ENCODE measurements around the gene NUDT17. TPM values are rescaled to one million over a fixed set of nuclear protein-coding genes. Genes with fewer than 3 reads are reported as not detected.

Gene NUDT17
- total and polyA plus RNA-seq, 9 of the 15 experiments (the other 6 are each of a cell fraction or from before 2014, with no cell fraction given): 2.1 to 10.0 (median 6.1) TPM

DNA sequence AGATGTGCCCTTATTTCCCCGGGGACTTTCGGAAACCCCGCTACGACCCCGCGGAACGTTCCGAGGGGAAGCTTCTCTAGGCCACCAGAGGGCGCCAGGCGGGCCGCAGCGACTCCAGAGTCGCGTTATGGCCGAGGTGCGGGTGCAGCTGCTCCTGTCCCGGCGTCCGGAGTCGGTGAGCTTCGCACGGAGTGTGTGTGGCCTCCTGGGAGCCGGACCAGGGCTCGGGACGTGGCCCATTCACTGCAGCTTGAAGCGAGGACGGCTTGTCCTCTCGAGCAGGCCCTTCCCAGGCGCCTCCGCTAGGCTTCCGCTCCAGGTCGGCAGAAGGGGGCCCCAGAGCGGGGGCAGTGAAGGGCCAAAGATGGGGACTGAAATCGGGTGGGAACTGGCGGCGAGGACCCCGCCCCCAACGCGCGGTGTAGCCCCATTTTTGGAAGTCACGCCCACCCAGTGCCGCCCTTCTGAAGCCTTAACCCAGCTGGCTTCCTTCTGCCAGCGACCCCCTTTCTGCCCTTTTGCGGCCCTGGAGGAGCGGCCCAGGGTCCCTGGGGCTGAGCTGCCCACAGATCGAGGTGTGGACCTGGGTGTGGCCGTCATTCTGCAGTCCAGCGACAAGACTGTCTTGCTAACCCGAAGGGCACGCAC lies at the start of gene NUDT17 (continued):
- TF ChIP-seq L3MBTL2 (IDR thresholded peaks at IDR 0.05): peak; percentile 84
- TF ChIP-seq, protein P1, sequence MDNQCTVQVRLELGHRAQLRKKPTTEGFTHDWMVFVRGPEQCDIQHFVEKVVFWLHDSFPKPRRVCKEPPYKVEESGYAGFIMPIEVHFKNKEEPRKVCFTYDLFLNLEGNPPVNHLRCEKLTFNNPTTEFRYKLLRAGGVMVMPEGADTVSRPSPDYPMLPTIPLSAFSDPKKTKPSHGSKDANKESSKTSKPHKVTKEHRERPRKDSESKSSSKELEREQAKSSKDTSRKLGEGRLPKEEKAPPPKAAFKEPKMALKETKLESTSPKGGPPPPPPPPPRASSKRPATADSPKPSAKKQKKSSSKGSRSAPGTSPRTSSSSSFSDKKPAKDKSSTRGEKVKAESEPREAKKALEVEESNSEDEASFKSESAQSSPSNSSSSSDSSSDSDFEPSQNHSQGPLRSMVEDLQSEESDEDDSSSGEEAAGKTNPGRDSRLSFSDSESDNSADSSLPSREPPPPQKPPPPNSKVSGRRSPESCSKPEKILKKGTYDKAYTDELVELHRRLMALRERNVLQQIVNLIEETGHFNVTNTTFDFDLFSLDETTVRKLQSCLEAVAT (IDR thresholded peaks at IDR 0.05): no peak
- no peak for TF ChIP-seq DPF2 (IDR thresholded peaks at IDR 0.05)
- TF ChIP-seq CGGBP1 (CRISPR knock-in tag; IDR thresholded peaks at IDR 0.05): no peak
- TF ChIP-seq XRCC3 (IDR thresholded peaks at IDR 0.05): no peak
- TF ChIP-seq NCOR1 (IDR thresholded peaks at IDR 0.05): 0 out of 2 replicates have a peak, but pooled peaks have one; percentile 10
- no peak for TF ChIP-seq ETS2 (tag; IDR thresholded peaks at IDR 0.05; ENCODE audit: borderline replicate concordance, poor library complexity, severe bottlenecking)
- no peak for TF ChIP-seq FOSL1 (tag; conservative IDR thresholded peaks at IDR 0.05)
- peak; percentile 94 for TF ChIP-seq FIP1L1 (IDR thresholded peaks at IDR 0.05; ENCODE audit: low read depth, low read length, poor library complexity, severe bottlenecking)
- TF ChIP-seq KDM4B (IDR thresholded peaks at IDR 0.05; ENCODE audit: borderline replicate concordance in 2 of 2, low read depth in 1 of 2): no peak
- TF ChIP-seq, protein P2, sequence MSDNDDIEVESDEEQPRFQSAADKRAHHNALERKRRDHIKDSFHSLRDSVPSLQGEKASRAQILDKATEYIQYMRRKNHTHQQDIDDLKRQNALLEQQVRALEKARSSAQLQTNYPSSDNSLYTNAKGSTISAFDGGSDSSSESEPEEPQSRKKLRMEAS (CRISPR knock-in tag; IDR thresholded peaks at IDR 0.05): peak; percentile 38; the same call in 1 of the 2 replicates
- no peak for TF ChIP-seq RBM15 (IDR thresholded peaks at IDR 0.05; ENCODE audit: insufficient read depth, low read length)
- peak; percentile 72 for TF ChIP-seq SP1 (CRISPR knock-in tag; IDR thresholded peaks at IDR 0.05)
- TF ChIP-seq, protein P3, sequence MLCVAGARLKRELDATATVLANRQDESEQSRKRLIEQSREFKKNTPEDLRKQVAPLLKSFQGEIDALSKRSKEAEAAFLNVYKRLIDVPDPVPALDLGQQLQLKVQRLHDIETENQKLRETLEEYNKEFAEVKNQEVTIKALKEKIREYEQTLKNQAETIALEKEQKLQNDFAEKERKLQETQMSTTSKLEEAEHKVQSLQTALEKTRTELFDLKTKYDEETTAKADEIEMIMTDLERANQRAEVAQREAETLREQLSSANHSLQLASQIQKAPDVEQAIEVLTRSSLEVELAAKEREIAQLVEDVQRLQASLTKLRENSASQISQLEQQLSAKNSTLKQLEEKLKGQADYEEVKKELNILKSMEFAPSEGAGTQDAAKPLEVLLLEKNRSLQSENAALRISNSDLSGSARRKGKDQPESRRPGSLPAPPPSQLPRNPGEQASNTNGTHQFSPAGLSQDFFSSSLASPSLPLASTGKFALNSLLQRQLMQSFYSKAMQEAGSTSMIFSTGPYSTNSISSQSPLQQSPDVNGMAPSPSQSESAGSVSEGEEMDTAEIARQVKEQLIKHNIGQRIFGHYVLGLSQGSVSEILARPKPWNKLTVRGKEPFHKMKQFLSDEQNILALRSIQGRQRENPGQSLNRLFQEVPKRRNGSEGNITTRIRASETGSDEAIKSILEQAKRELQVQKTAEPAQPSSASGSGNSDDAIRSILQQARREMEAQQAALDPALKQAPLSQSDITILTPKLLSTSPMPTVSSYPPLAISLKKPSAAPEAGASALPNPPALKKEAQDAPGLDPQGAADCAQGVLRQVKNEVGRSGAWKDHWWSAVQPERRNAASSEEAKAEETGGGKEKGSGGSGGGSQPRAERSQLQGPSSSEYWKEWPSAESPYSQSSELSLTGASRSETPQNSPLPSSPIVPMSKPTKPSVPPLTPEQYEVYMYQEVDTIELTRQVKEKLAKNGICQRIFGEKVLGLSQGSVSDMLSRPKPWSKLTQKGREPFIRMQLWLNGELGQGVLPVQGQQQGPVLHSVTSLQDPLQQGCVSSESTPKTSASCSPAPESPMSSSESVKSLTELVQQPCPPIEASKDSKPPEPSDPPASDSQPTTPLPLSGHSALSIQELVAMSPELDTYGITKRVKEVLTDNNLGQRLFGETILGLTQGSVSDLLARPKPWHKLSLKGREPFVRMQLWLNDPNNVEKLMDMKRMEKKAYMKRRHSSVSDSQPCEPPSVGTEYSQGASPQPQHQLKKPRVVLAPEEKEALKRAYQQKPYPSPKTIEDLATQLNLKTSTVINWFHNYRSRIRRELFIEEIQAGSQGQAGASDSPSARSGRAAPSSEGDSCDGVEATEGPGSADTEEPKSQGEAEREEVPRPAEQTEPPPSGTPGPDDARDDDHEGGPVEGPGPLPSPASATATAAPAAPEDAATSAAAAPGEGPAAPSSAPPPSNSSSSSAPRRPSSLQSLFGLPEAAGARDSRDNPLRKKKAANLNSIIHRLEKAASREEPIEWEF (CRISPR knock-in tag; IDR thresholded peaks at IDR 0.05): no peak
- no peak for TF ChIP-seq TEAD2 (tag; IDR thresholded peaks at IDR 0.05)
- no peak for TF ChIP-seq YBX1 (IDR thresholded peaks at IDR 0.05)
- TF ChIP-seq, protein P4, sequence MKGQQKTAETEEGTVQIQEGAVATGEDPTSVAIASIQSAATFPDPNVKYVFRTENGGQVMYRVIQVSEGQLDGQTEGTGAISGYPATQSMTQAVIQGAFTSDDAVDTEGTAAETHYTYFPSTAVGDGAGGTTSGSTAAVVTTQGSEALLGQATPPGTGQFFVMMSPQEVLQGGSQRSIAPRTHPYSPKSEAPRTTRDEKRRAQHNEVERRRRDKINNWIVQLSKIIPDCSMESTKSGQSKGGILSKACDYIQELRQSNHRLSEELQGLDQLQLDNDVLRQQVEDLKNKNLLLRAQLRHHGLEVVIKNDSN (CRISPR knock-in tag; IDR thresholded peaks at IDR 0.05): no peak
- TF ChIP-seq, protein P5, sequence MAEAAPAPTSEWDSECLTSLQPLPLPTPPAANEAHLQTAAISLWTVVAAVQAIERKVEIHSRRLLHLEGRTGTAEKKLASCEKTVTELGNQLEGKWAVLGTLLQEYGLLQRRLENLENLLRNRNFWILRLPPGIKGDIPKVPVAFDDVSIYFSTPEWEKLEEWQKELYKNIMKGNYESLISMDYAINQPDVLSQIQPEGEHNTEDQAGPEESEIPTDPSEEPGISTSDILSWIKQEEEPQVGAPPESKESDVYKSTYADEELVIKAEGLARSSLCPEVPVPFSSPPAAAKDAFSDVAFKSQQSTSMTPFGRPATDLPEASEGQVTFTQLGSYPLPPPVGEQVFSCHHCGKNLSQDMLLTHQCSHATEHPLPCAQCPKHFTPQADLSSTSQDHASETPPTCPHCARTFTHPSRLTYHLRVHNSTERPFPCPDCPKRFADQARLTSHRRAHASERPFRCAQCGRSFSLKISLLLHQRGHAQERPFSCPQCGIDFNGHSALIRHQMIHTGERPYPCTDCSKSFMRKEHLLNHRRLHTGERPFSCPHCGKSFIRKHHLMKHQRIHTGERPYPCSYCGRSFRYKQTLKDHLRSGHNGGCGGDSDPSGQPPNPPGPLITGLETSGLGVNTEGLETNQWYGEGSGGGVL (CRISPR knock-in tag; IDR thresholded peaks at IDR 0.05): no peak
